NT2/D1 (cell line): ENCODE data around the gene ERFE.

Experiments
- DNase-seq: peaks from one replicate; pipeline ENCODE4 v3.0.0-alpha.2; 2011; ENCODE audit warnings: low read depth, low spot score
- H3K27me3 ChIP-seq: 2 replicates; pipeline ENCODE4 v1.6.0; 2011; ENCODE audit warnings: mild to moderate bottlenecking; ENCODE audit not compliant: insufficient read length, insufficient read depth
- H3K36me3 ChIP-seq: 2 replicates; pipeline ENCODE4 v1.6.1; 2011; ENCODE audit warnings: mild to moderate bottlenecking, low read length, mixed read lengths; ENCODE audit not compliant: insufficient read depth, insufficient read length
- H3K4me1 ChIP-seq: 2 replicates; pipeline ENCODE4 v1.5.1; 2011; ENCODE audit not compliant: insufficient read depth, insufficient read length
- H3K4me3 ChIP-seq: 2 replicates; pipeline ENCODE4 v1.5.1; 2011; ENCODE audit warnings: low read depth; ENCODE audit not compliant: insufficient read length
- H3K9ac ChIP-seq: 2 replicates; pipeline ENCODE4 v1.6.0; 2011; ENCODE audit warnings: low read depth; ENCODE audit not compliant: insufficient read length
- H3K9me3 ChIP-seq: 2 replicates; pipeline ENCODE4 v1.5.1; 2011; ENCODE audit warnings: mild to moderate bottlenecking, low read length; ENCODE audit not compliant: insufficient read depth
- SUZ12 ChIP-seq: IDR thresholded peaks from 2 replicates; pipeline ENCODE4 v1.6.1; 2011; ENCODE audit not compliant: insufficient read length, insufficient read depth; ENCODE audit errors: extremely low read depth
- YY1 ChIP-seq: IDR thresholded peaks from 2 replicates; pipeline ENCODE4 v1.6.1; 2011; ENCODE audit not compliant: insufficient read length, insufficient read depth
- ZNF274 ChIP-seq: IDR thresholded peaks from 2 replicates; pipeline ENCODE4 v1.6.1; 2011; ENCODE audit warnings: mild to moderate bottlenecking, low read depth, low read length

ERFE gene

GRCh38 chr2:238142382-238143205 lies 16.2 kb upstream of the ERFE start:
- Histone ChIP-seq H3K9me3 (no peaks in the 10 kb centered on the region), H3K36me3 (peaks cover 19% of the 10 kb centered on the region), H3K9ac (no peak overlapping the region), H3K4me3 (no peak overlapping the region), H3K4me1 (peaks cover 25% of the 10 kb centered on the region), H3K27me3 (no peaks in the 10 kb centered on the region)
- TF ChIP-seq ZNF274 = no peak
- no peak for TF ChIP-seq SUZ12
- no peak for TF ChIP-seq YY1
- no peak for DNase-seq

- TF ChIP-seq ZNF274 = no peak
- Histone ChIP-seq H3K9me3 (no peaks in the 10 kb centered on the region), H3K9ac (no peak overlapping the region), H3K27me3 (no peaks in the 10 kb centered on the region), H3K4me1 (peaks cover 18% of the 10 kb centered on the region), H3K36me3 (peaks cover 19% of the 10 kb centered on the region), H3K4me3 (no peak overlapping the region)
- no peak for DNase-seq
Observed at GRCh38 chr2:238143239-238143951, 15.4 kb upstream of the ERFE start.

GRCh38 chr2:238144262-238144661 lies 14.5 kb upstream of the ERFE start:
- no peaks in the 10 kb centered on the region for H3K27me3 ChIP-seq
- no peak for TF ChIP-seq YY1
- TF ChIP-seq SUZ12 = no peak

GRCh38 chr2:238145046-238145445 lies 13.7 kb upstream of the ERFE start:
- peaks cover 19% of the 10 kb centered on the region for H3K36me3 ChIP-seq
- no peaks in the 10 kb centered on the region for H3K9me3 ChIP-seq
- no peak for TF ChIP-seq SUZ12
- TF ChIP-seq ZNF274 = no peak
- no peak for TF ChIP-seq YY1
- no peak for DNase-seq
- H3K4me3 ChIP-seq = no peak overlapping the region
- H3K9ac ChIP-seq = no peak overlapping the region
- H3K4me1 ChIP-seq = peaks cover 8% of the 10 kb centered on the region
- no peaks in the 10 kb centered on the region for H3K27me3 ChIP-seq

More at GRCh38 chr2:238144262-238144661, 14.5 kb upstream of the ERFE start:
- H3K4me3 ChIP-seq = no peak overlapping the region
- H3K9me3 ChIP-seq = no peaks in the 10 kb centered on the region
- DNase-seq = no peak
- H3K4me1 ChIP-seq = peaks cover 10% of the 10 kb centered on the region
- peaks cover 19% of the 10 kb centered on the region for H3K36me3 ChIP-seq
- no peak overlapping the region for H3K9ac ChIP-seq

GRCh38 chr2:238145851-238146250 lies 12.9 kb upstream of the ERFE start:
- no peaks in the 10 kb centered on the region for H3K9me3 ChIP-seq
- no peak for DNase-seq
- H3K4me3 ChIP-seq = no peak overlapping the region
- H3K27me3 ChIP-seq = no peaks in the 10 kb centered on the region
- peaks cover 13% of the 10 kb centered on the region for H3K4me1 ChIP-seq
- H3K9ac ChIP-seq = no peak overlapping the region
- TF ChIP-seq YY1 (no peak), SUZ12 (no peak), ZNF274 (no peak)
- H3K36me3 ChIP-seq = peaks cover 12% of the 10 kb centered on the region

- Histone ChIP-seq H3K4me3 (no peak overlapping the region), H3K27me3 (no peaks in the 10 kb centered on the region), H3K9ac (no peak overlapping the region), H3K4me1 (peaks cover 19% of the 10 kb centered on the region), H3K36me3 (peaks cover 5% of the 10 kb centered on the region), H3K9me3 (no peaks in the 10 kb centered on the region)
- no peak for DNase-seq
- TF ChIP-seq SUZ12 = no peak
- no peak for TF ChIP-seq YY1
- TF ChIP-seq ZNF274 = no peak
Observed at GRCh38 chr2:238146884-238147544, 11.8 kb upstream of the ERFE start.

GRCh38 chr2:238148981-238149380 lies 9.8 kb upstream of the ERFE start:
- no peak for DNase-seq
- peaks cover under 1% of the 10 kb centered on the region; the same call in 1 of the 2 replicates for H3K9me3 ChIP-seq
- TF ChIP-seq ZNF274 (no peak), YY1 (no peak), SUZ12 (no peak)
- no peaks in the 10 kb centered on the region for H3K36me3 ChIP-seq
- no peaks in the 10 kb centered on the region for H3K27me3 ChIP-seq
- H3K9ac ChIP-seq = no peak overlapping the region
- H3K4me3 ChIP-seq = no peak overlapping the region
- H3K4me1 ChIP-seq = peaks cover 19% of the 10 kb centered on the region
